GM19372 (cell line): Measurements from ENCODE around the gene KLC1.

Experiments
- ATAC-seq: cut with Tn5 transposase; IDR thresholded peaks from one replicate; pipeline ENCODE4 v1.9.1; 2021; ENCODE audit warnings: mild to moderate bottlenecking, low read depth, moderate library complexity; ENCODE audit not compliant: unreplicated experiment

The KLC1 gene

DNA sequence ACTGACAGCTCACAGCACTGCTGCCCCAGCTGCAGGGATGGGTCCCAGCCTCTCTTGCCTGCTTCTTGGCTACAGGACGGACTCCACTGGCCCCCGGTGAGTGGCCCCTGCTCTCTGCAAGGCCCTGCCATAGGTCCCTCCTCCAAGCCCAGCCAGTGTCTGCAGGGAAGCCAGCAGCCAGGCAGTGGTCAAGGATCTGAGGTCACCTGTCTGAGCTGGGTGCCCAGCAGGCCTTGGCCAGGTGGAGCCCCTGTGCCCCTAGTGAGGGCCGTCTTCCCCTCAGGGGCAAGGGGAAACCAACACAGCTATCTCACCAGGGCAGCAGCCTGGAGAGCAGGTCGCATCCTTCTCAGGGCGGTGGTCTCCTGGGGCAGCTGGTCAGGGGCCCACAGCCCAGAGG is 73.1 kb downstream of the KLC1 start:
- ATAC-seq, result no peak

- ATAC-seq, result no peak
Measured at GRCh38 chr14:103702497-103703432, 73.8 kb downstream of the KLC1 start.

GRCh38 chr14:103703433-103704385 is 74.7 kb downstream of the KLC1 start:
- ATAC-seq, result no peak

DNA sequence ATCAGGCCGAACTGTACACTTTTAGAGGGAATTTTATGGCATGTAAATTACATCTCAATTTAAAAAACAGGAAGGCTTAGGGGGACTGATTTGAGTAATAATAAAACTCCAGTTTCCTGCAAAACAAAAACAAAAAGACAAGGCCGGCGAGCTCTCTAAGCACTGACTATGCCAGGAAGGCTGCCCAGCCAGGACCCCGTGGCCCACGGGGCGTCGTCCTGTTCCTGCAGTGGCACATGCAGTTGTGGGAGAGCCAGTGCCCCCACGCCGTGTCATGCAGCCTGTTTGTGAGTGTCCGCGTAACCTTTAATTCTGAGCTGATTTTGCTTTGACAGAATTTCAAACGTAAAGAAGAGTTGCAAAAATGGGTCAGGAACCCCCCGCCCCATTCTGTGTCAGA is 75.7 kb downstream of the KLC1 start:
- no peak for ATAC-seq

GRCh38 chr14:103705118-103705503 is 76.1 kb downstream of the KLC1 start:
- ATAC-seq, result no peak

DNA sequence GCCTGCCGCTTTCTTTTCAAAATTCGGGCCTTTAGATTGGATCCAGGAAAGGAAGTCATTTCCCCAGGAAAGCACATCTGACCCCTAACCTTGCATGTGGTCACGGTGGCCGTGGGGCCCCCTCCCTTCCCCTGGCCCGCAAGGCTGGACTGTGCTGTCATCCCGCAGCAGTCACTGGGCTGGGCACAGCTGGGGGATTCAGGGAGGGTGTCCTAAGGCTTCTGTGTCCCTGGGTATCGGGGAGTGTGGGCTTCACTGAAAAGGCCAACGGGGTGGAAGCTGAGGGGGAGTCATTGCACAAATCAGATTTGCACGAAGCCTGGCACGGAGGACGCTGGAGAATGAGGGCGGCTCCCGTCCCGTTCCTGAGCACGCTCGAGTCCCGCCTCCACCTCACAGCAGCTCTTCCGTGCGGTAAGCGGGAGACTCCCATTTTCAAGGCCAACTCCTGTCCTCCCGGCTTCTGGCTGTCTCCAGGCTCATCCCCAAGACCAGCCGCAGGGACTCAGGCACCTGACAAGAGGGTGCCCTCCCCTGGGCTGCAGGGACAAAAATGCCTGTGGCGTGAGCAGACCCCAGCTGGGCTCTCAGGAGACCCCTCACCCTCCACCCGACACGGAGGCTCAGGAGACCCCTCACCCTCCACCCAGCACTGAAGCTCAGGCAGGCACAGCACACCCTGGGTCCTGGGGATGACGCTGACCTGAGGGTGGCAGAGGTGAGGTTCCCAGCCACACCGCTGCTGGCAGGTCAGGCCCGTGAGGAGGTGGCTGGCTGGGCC is 76.7 kb downstream of the KLC1 start:
- ATAC-seq, result no peak

GRCh38 chr14:103706551-103707328 is 77.7 kb downstream of the KLC1 start:
- no peak for ATAC-seq

DNA sequence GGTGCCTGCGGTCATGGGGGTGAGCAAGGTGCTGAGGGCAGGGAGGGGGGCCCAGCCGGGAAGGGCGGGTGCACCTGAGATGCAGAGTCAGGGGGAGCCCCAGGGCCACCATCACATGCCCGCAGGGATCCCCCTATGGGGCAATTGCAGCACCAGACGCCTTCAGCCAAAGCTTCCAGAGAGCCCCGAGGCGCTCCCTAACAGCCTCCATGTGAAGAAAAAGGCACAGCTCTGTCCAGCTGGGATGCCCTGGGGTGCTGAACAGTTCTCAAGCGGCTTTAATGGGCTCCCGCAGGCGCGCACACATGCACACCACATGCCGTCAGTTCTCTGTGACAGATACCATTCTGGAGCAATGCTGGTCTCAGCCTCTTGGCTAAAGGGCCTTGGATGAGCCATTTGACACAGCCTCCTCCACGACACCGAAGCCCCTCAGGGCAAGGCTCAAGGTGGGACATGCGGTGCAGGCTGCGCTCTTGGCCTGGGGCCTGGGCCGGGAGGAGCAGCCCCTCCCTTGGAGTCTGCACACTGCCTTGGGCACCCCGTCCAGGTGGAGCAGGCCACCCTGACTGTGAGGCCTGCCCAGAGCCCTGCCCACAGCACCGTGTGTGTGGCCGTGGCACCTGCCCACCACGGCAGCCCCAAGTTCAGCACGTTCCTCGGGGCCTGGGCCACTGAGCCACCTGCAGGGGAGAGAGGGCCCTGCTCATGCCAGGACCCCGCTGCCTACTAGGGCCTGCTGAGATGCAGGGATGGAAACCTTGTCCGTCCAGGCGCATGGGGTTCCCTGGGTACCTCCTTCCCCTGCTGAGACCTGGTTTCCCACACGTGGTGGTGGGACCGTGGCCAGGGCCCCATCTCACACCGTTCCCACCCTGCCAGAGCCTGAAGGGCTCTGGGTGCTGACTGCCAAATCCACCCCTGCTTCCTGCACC is 78.6 kb downstream of the KLC1 start:
- no peak for ATAC-seq

DNA sequence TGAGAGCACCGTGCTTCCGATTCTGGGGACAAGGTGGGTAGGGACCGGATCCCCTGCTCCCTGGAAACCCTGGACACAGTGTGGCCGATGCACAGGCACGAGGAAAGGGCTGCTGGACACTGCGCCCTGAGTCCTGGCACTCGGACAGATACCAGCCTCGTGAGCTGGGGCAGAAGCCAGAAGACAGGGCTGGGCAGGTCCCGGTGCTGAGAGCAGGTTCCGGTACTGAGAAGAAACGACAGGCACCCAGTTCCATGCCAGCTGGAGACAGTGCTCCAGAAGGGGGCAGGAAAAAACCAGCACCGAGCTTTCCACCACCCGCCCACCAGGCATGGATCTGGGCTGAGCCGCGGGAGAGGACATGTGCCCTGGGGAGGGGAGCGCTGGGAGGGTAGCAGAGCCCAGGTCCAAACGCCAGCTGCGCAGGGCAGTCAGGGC is 79.8 kb downstream of the KLC1 start:
- ATAC-seq, result no peak

GRCh38 chr14:103709814-103710213 is 80.8 kb downstream of the KLC1 start:
- no peak for ATAC-seq

DNA sequence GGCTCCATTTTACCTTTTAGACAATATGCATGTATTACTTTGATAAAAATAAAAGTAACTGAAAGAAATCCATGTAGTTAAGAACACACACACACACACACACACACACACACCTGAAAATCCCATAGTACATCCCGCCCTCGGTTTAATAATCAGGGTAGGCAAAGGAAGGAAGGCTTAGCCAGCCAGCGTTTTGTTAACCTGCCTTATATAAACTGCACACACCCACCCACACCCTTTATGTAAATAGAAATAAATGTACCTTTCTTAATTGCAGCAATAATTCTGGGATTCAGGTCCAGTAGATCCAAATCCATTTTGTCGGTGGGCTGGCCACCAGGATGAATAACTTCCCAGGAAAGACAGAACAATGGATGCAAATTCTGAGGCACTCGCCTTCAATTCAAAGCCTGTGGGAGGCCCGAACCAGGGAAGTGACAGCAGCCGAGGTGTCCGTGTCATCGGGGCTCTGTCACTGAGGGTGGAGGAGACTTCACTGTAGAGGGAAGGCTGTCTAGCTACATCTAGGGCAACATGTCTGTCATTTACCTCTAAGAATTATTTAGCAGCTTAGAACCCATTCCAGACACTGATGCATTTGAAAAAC is 81.9 kb downstream of the KLC1 start:
- no peak for ATAC-seq

GRCh38 chr14:103711516-103712431 is 82.8 kb downstream of the KLC1 start:
- ATAC-seq, result no peak

DNA sequence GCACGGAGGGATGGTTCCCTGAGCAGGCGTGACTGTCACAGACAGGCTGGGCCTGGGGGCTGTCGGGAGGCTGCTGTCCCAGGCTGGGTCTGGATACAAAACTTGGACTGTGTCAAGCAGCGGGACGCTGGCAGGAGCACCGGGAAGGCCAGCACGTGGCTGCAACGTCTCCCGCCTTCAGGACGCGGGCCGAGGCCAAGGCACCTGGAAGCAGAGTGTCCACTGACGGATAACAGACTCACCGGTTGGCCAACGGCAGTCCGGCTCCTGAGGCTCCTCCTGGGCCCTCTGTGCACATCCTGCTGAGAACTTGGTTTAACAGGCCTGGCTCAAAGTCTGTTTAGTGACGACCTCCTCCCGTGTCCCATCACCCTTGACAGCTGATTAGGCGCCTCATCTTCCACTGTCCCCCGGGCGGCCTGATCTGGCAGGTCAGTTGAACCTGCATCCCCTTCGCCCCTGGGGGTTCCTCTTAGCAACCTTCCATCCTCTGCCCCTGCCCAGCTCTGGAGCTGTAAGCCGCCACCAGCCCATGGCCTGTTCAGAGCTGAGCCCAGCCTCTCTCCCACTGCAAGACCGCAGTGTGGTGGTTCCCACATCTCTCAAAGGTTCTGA is 83.7 kb downstream of the KLC1 start:
- ATAC-seq, result no peak

- ATAC-seq, result no peak
Measured at GRCh38 chr14:103713304-103714062, 84.5 kb downstream of the KLC1 start.

GRCh38 chr14:103714063-103714724 is 85.2 kb downstream of the KLC1 start:
- no peak for ATAC-seq
